ENCODE data around the gene ZBTB25. TPM values are rescaled to one million over a fixed set of nuclear protein-coding genes. Genes with fewer than 3 reads are reported as not detected.
A peak's percentile ranks its signal among the peaks of the same experiment; 100 is the strongest.

ZBTB25 gene
- total RNA-seq, 1 donor from 2014 or later, result 4.7 TPM

- TF ChIP-seq, protein P1, sequence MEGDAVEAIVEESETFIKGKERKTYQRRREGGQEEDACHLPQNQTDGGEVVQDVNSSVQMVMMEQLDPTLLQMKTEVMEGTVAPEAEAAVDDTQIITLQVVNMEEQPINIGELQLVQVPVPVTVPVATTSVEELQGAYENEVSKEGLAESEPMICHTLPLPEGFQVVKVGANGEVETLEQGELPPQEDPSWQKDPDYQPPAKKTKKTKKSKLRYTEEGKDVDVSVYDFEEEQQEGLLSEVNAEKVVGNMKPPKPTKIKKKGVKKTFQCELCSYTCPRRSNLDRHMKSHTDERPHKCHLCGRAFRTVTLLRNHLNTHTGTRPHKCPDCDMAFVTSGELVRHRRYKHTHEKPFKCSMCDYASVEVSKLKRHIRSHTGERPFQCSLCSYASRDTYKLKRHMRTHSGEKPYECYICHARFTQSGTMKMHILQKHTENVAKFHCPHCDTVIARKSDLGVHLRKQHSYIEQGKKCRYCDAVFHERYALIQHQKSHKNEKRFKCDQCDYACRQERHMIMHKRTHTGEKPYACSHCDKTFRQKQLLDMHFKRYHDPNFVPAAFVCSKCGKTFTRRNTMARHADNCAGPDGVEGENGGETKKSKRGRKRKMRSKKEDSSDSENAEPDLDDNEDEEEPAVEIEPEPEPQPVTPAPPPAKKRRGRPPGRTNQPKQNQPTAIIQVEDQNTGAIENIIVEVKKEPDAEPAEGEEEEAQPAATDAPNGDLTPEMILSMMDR (IDR thresholded peaks at IDR 0.05; ENCODE audit: insufficient read depth, low read length, severe bottlenecking), result no peak
- DNase-seq (ENCODE audit: low read depth) (no peak), FAIRE-seq (no peak)
- Histone ChIP-seq H3K27me3 (ENCODE audit: control insufficient read depth, insufficient read depth, low read length) (no peaks in the 10 kb centered on the region), H3K36me3 (ENCODE audit: control insufficient read depth, insufficient read depth, low read length) (peaks cover under 1% of the 10 kb centered on the region), H3K4me3 (ENCODE audit: low read depth, low read length) (no peak overlapping the region)
Measured at GRCh38 chr14:64495252-64495651, 8.4 kb downstream of the ZBTB25 start.

- FAIRE-seq, result no peak
- Histone ChIP-seq H3K27me3 (ENCODE audit: control insufficient read depth, insufficient read depth, low read length) (no peaks in the 10 kb centered on the region), H3K36me3 (ENCODE audit: control insufficient read depth, insufficient read depth, low read length) (peaks cover 2% of the 10 kb centered on the region), H3K4me3 (ENCODE audit: low read depth, low read length) (no peak overlapping the region)
- TF ChIP-seq, protein P1 (IDR thresholded peaks at IDR 0.05; ENCODE audit: insufficient read depth, low read length, severe bottlenecking), result no peak
- DNase-seq (ENCODE audit: low read depth), result no peak
Measured at GRCh38 chr14:64493455-64493854, 10.2 kb downstream of the ZBTB25 start.

GRCh38 chr14:64491637-64492036 is 12.0 kb downstream of the ZBTB25 start:
- Histone ChIP-seq H3K36me3 (ENCODE audit: control insufficient read depth, insufficient read depth, low read length) (peaks cover 10% of the 10 kb centered on the region), H3K27me3 (ENCODE audit: control insufficient read depth, insufficient read depth, low read length) (no peaks in the 10 kb centered on the region), H3K4me3 (ENCODE audit: low read depth, low read length) (no peak overlapping the region)
- DNase-seq (ENCODE audit: low read depth), result no peak
- TF ChIP-seq, protein P1 (IDR thresholded peaks at IDR 0.05; ENCODE audit: insufficient read depth, low read length, severe bottlenecking), result no peak
- FAIRE-seq, result no peak

- FAIRE-seq (no peak), DNase-seq (ENCODE audit: low read depth) (no peak)
- H3K27me3 ChIP-seq (ENCODE audit: control insufficient read depth, insufficient read depth, low read length), result no peaks in the 10 kb centered on the region
- H3K36me3 ChIP-seq (ENCODE audit: control insufficient read depth, insufficient read depth, low read length), result peaks cover 10% of the 10 kb centered on the region
- H3K4me3 ChIP-seq (ENCODE audit: low read depth, low read length), result no peak overlapping the region
- TF ChIP-seq, protein P1 (IDR thresholded peaks at IDR 0.05; ENCODE audit: insufficient read depth, low read length, severe bottlenecking), result no peak
Measured at GRCh38 chr14:64488590-64489099, 15.0 kb downstream of the ZBTB25 start.

DNA sequence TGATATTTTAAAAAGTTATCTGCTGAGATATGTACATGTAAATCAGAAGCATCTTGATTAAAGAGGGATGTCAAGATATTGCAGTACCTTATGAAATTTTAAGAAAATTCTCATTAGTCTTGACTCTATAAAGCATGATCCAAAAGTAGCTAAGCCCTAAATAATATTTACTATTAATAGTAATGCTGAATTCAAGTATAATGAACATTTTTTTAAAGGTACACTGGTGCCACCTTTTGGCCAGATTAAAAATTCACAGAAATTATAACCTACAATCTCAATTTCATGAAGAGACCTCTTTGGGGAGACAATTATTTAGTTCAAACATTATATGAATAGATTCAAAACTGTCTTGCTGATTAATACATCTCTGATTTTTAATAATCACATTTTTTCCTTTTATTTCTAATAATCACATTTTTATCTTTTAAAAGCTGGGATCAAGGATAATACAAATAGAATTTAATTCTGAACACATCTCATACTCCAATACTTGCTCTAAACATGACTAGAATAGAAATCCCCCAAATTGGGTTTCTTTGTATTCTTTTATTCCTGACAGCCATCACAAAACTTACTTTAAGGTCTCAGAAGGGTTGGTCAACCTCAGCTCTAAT is 24.9 kb downstream of the ZBTB25 start:
- no peak for FAIRE-seq
- peak; percentile 24 for DNase-seq (ENCODE audit: low read depth)
- peaks cover 1% of the 10 kb centered on the region for H3K36me3 ChIP-seq (ENCODE audit: control insufficient read depth, insufficient read depth, low read length)
- no peaks in the 10 kb centered on the region for H3K27me3 ChIP-seq (ENCODE audit: control insufficient read depth, insufficient read depth, low read length)
- TF ChIP-seq, protein P1 (IDR thresholded peaks at IDR 0.05; ENCODE audit: insufficient read depth, low read length, severe bottlenecking), result no peak
- H3K4me3 ChIP-seq (ENCODE audit: low read depth, low read length), result no peak overlapping the region

DNA sequence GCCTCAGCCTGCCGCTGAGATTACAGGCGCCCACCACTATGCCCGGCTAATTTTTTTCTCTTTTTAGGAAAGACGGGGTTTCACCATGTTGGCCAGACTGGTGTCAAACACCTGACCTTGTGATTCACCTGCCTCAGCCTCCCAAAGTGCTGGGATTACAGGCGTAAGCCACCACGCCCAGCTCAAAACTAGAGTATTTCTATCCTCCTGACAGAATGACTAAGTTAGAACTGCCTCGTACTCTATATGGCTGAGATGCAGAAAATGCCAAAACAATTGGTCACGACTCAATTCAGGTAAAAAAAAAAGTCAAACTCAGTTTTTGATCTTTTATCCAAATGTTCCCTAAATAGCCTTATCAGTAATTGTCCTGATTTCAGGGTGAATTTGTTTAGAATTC is 27.2 kb downstream of the ZBTB25 start:
- TF ChIP-seq, protein P1 (IDR thresholded peaks at IDR 0.05; ENCODE audit: insufficient read depth, low read length, severe bottlenecking), result no peak
- DNase-seq (ENCODE audit: low read depth) (no peak), FAIRE-seq (no peak)
- Histone ChIP-seq H3K27me3 (ENCODE audit: control insufficient read depth, insufficient read depth, low read length) (no peaks in the 10 kb centered on the region), H3K36me3 (ENCODE audit: control insufficient read depth, insufficient read depth, low read length) (peaks cover 1% of the 10 kb centered on the region), H3K4me3 (ENCODE audit: low read depth, low read length) (no peak overlapping the region)
